ENCODE results near the gene RNF208.

RNF208 gene

GRCh38 chr9:137178201-137178938, 43.7 kb downstream of the RNF208 start:
- in situ Hi-C loops (cut with MboI; ENCODE audit: low sequenced_read_pairs) = no loop called here

DNA sequence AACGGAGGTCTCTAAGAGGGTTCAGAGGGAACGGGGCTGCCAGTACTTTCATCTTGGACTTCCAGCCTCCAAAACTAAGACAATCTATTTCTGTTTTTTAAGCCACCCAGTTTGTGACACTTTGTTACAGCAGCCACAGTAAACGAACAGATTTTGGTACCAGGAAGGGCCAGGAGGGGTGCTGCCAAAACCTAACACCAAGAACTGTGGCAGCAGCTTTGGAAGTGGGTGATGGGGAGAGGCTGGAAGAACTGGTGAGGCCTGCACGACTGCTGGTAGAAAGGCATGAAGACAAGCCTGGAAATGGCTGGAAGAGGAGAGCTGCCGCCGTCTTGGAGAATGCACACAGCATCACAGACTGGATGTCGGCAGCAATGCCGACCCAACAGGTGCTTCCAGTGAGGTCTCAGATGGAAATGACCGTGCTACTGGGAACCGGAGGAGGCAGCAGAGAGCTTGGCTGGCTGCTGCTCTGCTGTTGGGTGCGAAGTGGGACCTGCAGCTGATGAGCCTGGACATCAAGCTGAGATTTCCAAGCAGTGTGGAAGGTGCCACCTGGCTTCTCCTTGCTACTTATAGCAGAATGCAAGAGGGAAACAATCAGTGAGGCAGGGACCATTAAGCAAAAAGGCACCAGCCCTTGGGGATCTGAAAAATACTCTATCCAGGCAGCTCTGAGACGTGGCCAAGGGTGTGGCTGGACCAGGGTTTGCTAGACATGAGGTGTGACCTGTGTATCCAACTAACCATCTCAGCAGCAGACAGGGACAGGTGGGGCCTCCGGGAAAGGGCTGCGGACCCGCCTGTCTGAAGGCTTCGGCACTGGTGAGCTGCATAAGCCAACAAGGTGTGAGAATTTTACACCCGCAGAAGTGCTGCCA, 45.5 kb downstream of the RNF208 start:
- in situ Hi-C loops (cut with MboI; ENCODE audit: low sequenced_read_pairs) = no loop called here

DNA sequence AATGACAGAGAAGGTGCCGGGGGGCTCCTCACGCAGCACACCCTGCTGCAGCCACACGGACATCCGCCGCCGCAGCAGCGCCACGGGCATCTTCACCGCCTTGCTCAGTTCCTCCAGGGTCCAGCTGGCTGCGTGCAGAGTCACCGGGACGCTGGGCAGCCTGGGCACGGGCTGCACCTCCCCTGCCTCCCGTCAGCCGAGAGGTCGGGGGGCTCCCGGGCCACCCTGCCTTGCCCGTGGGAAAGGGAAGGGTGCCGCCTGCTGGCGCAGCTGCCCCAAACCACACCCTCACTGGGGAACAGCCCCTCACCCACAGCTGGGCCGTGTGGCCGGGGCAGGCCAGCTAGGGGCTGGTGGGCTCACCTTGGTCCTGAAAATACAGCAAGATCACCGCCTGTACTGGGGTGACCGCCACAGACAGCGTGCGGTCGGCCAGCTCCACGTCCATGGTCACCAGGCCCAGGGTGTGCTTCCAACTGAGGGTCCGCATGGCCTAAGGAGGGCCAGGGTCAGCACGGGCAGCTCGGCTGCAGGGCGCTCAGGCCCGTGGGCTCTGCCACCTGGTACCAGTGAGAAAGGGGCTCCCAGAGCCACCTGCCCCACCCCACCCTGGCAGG, 46.6 kb downstream of the RNF208 start:
- in situ Hi-C loops (cut with MboI; ENCODE audit: low sequenced_read_pairs) = no loop called here

DNA sequence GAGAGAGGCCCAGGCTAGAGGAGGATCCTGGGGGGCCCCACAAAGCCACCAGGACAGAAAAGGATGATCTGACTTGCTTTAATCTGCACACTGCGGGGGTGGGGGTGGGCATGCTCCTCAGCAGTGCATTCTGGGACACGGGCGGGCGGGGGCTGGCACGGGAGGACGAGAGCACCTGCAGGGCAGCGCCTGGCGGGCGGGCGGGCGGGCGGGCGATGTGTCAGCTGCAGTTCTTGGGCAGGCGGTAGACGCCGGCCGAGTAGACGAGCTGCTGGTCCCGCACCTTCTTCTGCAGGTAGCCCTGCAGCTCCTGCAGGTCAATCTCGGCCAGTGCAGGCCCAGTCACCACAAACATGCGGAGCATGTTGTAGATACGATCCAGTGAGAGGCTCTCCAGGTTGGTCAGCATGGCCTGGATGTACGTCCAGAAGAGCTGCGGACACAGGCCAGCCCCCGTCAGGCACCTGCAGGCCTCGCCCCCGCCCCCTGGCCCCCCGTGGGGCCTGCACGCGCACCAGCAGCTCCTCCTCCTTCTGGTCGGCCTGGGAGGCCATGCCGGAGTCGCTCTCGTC, 47.2 kb downstream of the RNF208 start:
- in situ Hi-C loops (cut with MboI; ENCODE audit: low sequenced_read_pairs) = no loop called here

DNA sequence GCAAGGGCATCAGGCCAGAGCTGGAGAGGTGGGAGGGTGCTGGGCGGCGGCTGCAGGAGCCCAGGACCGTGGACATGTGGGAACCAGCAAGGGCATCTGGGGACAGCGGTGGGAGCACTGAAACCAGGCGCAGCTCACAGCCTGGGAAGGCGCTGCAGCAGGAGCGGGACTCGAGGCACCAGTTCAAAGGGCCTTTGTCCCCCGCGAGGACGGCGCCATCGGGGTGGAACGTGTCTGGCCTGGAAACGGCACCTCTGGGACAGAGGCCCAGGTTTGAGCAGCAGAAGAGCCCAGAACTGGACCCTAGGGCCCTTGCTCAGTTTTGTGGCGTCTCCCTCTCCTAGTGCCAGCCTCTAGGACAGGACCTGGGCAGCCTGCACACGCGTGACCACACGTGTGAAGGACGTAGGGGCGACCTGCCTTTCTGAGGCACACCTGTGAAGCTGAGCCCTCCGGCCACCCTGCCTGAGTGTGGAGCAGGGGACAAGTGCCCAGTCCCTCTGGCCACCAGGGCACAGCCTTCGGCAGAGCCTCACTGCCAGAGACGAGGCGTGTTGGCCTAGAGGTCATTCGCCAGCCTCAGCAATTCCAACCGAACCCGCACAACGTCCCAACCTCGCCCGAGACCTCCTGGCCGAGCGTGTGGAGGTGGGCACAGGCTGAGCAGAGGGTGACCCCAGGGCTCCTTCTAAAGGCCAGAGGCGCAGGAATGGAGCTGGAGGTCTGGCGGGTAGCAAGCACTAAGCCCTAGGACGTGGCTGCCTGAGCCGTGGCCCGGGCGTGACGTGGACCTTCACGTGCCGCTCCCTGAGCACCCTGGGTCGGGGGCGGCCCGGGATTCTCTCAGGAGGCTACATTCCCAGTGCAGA, 48.0 kb downstream of the RNF208 start:
- in situ Hi-C loops (cut with MboI; ENCODE audit: low sequenced_read_pairs) = no loop called here

DNA sequence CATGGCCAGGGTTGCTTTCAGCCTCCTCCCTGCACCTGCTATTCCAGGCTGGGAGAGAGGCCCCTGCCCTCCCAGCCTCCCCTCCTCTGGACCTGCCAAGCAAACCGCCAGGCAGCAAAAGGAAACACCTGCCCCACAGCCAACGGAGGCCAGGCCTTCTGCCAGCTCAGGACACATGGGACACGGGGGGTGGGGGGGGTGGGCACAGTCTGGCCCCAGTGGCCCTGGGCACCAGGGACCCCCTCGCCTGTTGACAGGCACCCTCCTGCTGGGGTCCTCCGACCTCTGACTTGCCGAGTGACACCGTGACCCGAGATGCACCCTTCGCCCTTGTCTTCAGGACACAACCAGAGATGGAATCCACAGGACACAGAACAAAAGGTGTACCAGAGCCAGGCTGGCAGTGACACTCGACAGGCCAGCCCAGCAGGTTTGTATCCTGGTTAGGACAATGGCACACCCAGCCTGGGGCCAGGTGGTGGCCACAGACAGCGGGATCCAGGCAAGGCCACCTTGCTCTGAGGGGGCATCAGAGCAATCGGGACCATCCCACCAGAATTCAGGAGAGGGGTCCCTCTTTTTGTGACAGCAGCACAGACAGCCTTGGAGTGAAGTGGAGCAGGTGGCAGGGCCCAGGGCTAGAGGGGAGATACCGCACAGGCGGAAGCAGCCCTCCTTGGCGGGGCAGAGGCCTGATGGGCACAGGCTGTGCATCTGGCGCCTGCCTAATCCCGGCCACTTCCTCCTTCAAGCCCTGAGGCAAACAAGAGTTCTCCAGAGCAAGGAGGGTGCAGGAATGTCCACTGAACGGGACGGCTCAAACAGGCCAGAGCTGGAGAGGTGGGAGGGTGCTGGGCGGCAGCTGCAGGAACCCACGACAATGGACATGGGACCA, 48.9 kb downstream of the RNF208 start:
- in situ Hi-C loops (cut with MboI; ENCODE audit: low sequenced_read_pairs) = no loop called here

DNA sequence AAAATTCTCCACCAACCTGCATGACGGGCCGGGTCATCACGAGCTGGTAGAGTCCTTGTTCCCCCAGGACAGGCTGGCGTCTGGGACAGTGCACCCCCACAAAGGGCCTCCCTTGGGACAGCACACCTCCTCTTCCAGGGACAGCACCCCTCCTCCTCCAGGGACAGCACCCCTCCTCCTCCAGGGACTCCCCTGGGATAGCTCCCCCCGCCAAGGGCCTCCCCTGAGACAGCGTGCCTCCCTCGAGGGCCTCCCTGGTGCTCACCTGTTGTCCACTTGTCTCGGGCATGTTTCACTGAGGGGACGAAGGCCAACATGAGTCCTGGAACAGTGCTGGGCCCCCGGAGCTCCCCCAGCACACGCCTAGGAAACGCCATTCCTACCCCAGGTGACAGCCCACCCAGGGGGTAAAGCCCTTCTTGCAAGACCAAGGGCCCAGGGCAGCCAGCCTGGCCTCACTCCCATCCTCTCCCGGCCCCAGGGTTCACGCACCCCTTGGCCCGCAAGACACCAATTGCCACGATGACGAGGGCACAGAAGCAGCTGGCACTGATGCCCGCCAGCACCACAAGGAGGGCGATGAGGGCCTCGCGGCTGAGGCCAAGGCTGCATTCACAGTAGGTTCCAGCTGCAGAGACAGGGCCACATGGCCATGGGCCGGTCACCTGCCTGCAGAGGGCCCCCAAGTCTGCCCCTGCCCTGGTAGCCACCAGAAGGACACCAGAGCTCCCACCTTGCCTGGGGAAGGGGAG, 50.7 kb downstream of the RNF208 start:
- in situ Hi-C loops (cut with MboI; ENCODE audit: low sequenced_read_pairs) = no loop called here

DNA sequence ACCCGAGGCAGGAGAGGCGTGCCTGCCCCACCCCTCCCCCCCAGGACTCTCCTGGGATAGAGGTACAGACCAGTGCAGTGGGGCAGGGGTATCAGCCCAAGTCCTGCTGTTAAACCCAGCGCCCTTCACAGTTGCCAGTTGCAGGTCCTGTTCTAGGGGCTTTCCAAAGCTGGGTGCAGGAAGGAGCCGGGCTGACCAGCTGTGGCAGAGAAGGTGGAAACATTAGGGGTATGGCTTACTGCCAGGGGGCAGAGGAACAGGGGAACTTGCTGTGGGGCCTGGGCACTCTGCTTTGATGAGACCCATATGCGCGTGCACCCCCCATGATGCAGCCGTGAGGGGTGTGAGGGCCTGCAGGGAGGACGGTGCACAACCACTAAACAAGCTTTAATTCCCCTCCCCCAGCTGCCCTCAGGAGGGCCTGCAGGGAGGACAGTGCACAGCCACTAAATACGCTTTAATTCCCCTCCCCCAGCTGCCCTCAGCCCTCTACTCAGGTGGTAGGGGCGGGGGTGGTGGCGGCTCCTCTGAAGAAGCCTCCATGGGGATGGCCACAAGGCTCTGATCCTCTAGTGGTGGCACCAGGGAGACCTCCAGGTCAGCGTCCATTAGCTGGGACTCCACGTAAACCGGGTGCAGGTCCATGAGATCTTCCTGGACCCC, 51.4 kb downstream of the RNF208 start:
- in situ Hi-C loops (cut with MboI; ENCODE audit: low sequenced_read_pairs) = no loop called here
